ENCODE results near the gene AIM2. TPM values are rescaled to one million over a fixed set of nuclear protein-coding genes. Genes with fewer than 3 reads are reported as not detected.

Gene AIM2
- polyA plus RNA-seq, 4 donors, result 0.21 to 0.30 TPM; not detected in 2

DNA sequence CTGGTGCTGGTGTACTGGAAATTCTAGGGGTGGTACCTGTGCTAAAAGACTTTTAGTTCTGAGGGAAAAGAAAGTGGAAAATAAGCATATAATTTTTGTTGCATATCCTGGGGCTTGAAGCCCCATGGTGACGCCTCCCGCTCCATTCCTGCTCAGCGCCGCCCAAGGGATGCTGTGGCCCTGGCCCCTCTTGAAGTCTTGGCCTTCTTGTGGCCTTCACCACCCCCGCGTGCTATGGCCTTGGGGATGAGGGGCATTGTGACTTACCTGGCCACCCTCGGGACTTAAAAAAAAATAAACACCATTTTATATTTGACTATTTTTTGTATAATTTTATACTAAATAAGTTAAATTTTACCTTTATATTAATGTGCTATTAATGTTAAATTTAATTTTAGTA is 51.5 kb downstream of the AIM2 start:
- no peak for DNase-seq (ENCODE audit: low read depth in 4 of 4, low spot score in 3 of 4)

GRCh38 chr1:159023723-159024122 is 52.8 kb downstream of the AIM2 start:
- no peak for DNase-seq (ENCODE audit: low read depth in 4 of 4, low spot score in 3 of 4)

GRCh38 chr1:159015440-159015909 is 61.1 kb downstream of the AIM2 start:
- no peak for DNase-seq (ENCODE audit: low read depth in 4 of 4, low spot score in 3 of 4)

DNA sequence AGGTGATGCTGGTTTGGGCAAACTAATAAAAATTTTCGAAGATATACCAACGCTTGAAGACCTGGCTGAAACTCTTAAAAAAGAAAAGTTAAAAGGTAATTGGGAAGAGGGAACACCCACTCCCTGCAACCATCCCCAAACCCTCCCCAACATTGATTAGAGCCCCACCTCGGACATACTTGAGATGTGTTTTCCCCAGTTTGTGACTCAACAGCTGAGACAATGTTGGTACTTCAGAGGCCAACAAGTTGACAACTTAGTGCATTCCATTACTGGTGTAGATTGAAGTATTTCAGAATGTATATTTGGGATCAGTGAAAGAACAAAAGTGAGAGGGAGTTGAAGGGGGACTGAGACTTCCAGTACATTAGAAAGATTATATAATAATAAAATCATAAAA is 61.7 kb downstream of the AIM2 start:
- DNase-seq (ENCODE audit: low read depth in 4 of 4, low spot score in 3 of 4), result no peak

- no peak for DNase-seq (ENCODE audit: low read depth in 4 of 4, low spot score in 3 of 4)
These were observed 62.5 kb downstream of the AIM2 start for GRCh38 chr1:159014003-159014571.

GRCh38 chr1:159012495-159012894 is 64.1 kb downstream of the AIM2 start:
- no peak for DNase-seq (ENCODE audit: low read depth in 4 of 4, low spot score in 3 of 4)

Other genes with a start within 250 kb of the AIM2 start
- gene MNDA, start 245.4 kb downstream of the AIM2 start, polyA plus RNA-seq (ENCODE audit: insufficient read length in 4 of 4), result 1 to 10 TPM; 3.3 to 5.4 (median 5.0) TPM
- gene PYHIN1, start 145.2 kb downstream of the AIM2 start, polyA plus RNA-seq (ENCODE audit: insufficient read length in 4 of 4), result under 1 TPM in 3 of 4 donors, not detected in 1; 0.11 to 0.45 (median 0.21) TPM
- gene IFI16, start 66.9 kb downstream of the AIM2 start, polyA plus RNA-seq (ENCODE audit: insufficient read length in 4 of 4), result 10 to 100 TPM; 66.4 to 94.3 (median 68.5) TPM
- 10 to 100 TPM in 1 of 4 donors, under 1 TPM in 3; 0.08 to 11.4 (median 0.83) TPM for gene CADM3, start 94.8 kb upstream of the AIM2 start, polyA plus RNA-seq (ENCODE audit: insufficient read length in 4 of 4)
- 1 to 10 TPM in 1 of 4 donors, under 1 TPM in 3; 0.13 to 2.5 (median 0.38) TPM for gene ACKR1, start 128.1 kb upstream of the AIM2 start, polyA plus RNA-seq (ENCODE audit: insufficient read length in 4 of 4)
- gene FCER1A, start 225.6 kb upstream of the AIM2 start, polyA plus RNA-seq (ENCODE audit: insufficient read length in 4 of 4), result under 1 TPM; 0.23 to 0.82 (median 0.53) TPM

All from left renal pelvis (tissue), 4 donors.